HEK293 (cell line): Measurements from ENCODE around the gene ZDHHC14.

Experiments used
- CTCF ChIA-PET: fragments of 350-600 bp; formaldehyde crosslinking; extraction: SDS; loops from one replicate; lab custom pipeline; 2021; ENCODE audit warnings: antibody characterized with exemption; lab: Yijun Ruan, JAX
- POLR2A ChIA-PET: fragments of 300-600 bp; formaldehyde crosslinking; extraction: SDS; loops from one replicate; lab custom pipeline; 2020; ENCODE audit warnings: antibody characterized with exemption, inconsistent platforms; lab: Yijun Ruan, JAX
- H3K27ac ChIP-seq: fragments of 200-500 bp; sonication (Bioruptor generic); 2 replicates; pipeline ENCODE4 v1.5.1; 2014; ENCODE audit warnings: low read depth, low read length, control low read depth, inconsistent platforms; ENCODE audit errors: extremely low read depth
- H3K36me3 ChIP-seq, 2 experiments: fragments of 200-500 bp in 1 of 2; sonication (Bioruptor generic) in 1 of 2; 1 replicate in 1 of 2; 2 replicates in 1 of 2; pipeline ENCODE4 v1.5.1; 2014 to 2017; ENCODE audit warnings: inconsistent platforms in 2 of 2, low read length in 2 of 2; ENCODE audit not compliant: control insufficient read depth in 2 of 2, insufficient read depth in 1 of 2
- H3K4me1 ChIP-seq: fragments of 200-500 bp; sonication (Bioruptor generic); 2 replicates; pipeline ENCODE4 v1.5.1; 2014; ENCODE audit warnings: mild to moderate bottlenecking, low read length, inconsistent platforms; ENCODE audit not compliant: control insufficient read depth, insufficient read depth
- H3K4me3 ChIP-seq: 2 replicates; pipeline ENCODE4 v1.5.1; 2011; ENCODE audit warnings: low read depth, mild to moderate bottlenecking, control low read depth, low read length, moderate library complexity
- H3K9me3 ChIP-seq: fragments of 200-500 bp; sonication (Bioruptor generic); 2 replicates; pipeline ENCODE4 v1.5.1; 2014; ENCODE audit warnings: low read depth, low read length, inconsistent platforms; ENCODE audit not compliant: control insufficient read depth, insufficient read depth
- INSM2 ChIP-seq: fragments of 450-650 bp; formaldehyde crosslinking; IDR thresholded peaks from 2 replicates; pipeline ENCODE4 v1.5.1; 2016; ENCODE audit warnings: missing biosample characterization, missing genetic modification characterization
- PRDM1 ChIP-seq: fragments of 450-650 bp; formaldehyde crosslinking; IDR thresholded peaks from 2 replicates; pipeline ENCODE4; 2016; ENCODE audit warnings: missing biosample characterization, missing genetic modification characterization
- RBAK ChIP-seq: fragments of 450-650 bp; formaldehyde crosslinking; IDR thresholded peaks from 2 replicates; pipeline ENCODE4 v1.5.1; 2016; ENCODE audit warnings: missing biosample characterization, missing genetic modification characterization
- ZBTB1 ChIP-seq: fragments of 450-650 bp; formaldehyde crosslinking; IDR thresholded peaks from 2 replicates; pipeline ENCODE4 v1.5.1; 2016; ENCODE audit warnings: missing biosample characterization, missing genetic modification characterization
- ZBTB6 ChIP-seq: fragments of 450-650 bp; formaldehyde crosslinking; IDR thresholded peaks from 2 replicates; pipeline ENCODE4 v1.5.1; 2017; ENCODE audit warnings: missing biosample characterization, missing genetic modification characterization
- ZFHX2 ChIP-seq: fragments of 450-650 bp; formaldehyde crosslinking; conservative IDR thresholded peaks from 2 replicates; pipeline ENCODE4 v1.5.1; 2016; ENCODE audit warnings: missing biosample characterization, missing genetic modification characterization
- ZNF18 ChIP-seq: fragments of 450-650 bp; formaldehyde crosslinking; IDR thresholded peaks from 2 replicates; pipeline ENCODE4 v1.5.1; 2016; ENCODE audit warnings: missing biosample characterization, missing genetic modification characterization
- ZNF211 ChIP-seq: fragments of 450-650 bp; formaldehyde crosslinking; IDR thresholded peaks from 2 replicates; pipeline ENCODE4 v1.5.1; 2016; ENCODE audit warnings: low read depth, missing biosample characterization, missing genetic modification characterization
- ZNF354C ChIP-seq: fragments of 450-650 bp; formaldehyde crosslinking; IDR thresholded peaks from 2 replicates; pipeline ENCODE4 v1.5.1; 2016; ENCODE audit warnings: missing biosample characterization, missing genetic modification characterization, low read depth, borderline replicate concordance
- ZNF391 ChIP-seq: fragments of 450-650 bp; formaldehyde crosslinking; IDR thresholded peaks from 2 replicates; pipeline ENCODE4 v1.5.1; 2016; ENCODE audit warnings: low read depth, missing biosample characterization, missing genetic modification characterization, borderline replicate concordance
- ZNF394 ChIP-seq: fragments of 450-650 bp; formaldehyde crosslinking; IDR thresholded peaks from 2 replicates; pipeline ENCODE4 v1.5.1; 2016; ENCODE audit warnings: missing biosample characterization, missing genetic modification characterization, mild to moderate bottlenecking, moderate library complexity, borderline replicate concordance
- ZNF404 ChIP-seq: fragments of 450-650 bp; formaldehyde crosslinking; IDR thresholded peaks from 2 replicates; pipeline ENCODE4 v1.5.1; 2017; ENCODE audit warnings: missing biosample characterization, missing genetic modification characterization
- ZNF423 ChIP-seq: fragments of 450-650 bp; formaldehyde crosslinking; IDR thresholded peaks from 2 replicates; pipeline ENCODE4 v1.5.1; 2016; ENCODE audit warnings: missing biosample characterization, missing genetic modification characterization
- ZNF530 ChIP-seq: fragments of 450-650 bp; formaldehyde crosslinking; IDR thresholded peaks from 2 replicates; pipeline ENCODE4 v1.5.1; 2016; ENCODE audit warnings: low read depth, missing biosample characterization, missing genetic modification characterization
- ZNF561 ChIP-seq: fragments of 450-650 bp; IDR thresholded peaks from 2 replicates; pipeline ENCODE4 v1.5.1; 2018; ENCODE audit warnings: missing biosample characterization, missing genetic modification characterization, borderline replicate concordance
- ZNF623 ChIP-seq: fragments of 450-650 bp; formaldehyde crosslinking; IDR thresholded peaks from 2 replicates; pipeline ENCODE4 v1.5.1; 2016; ENCODE audit warnings: missing biosample characterization, missing genetic modification characterization
- TF ChIP-seq, protein P1 (sequence below): fragments of 450-650 bp; formaldehyde crosslinking; IDR thresholded peaks from 2 replicates; pipeline ENCODE4 v1.5.1; 2016; ENCODE audit warnings: missing biosample characterization, missing genetic modification characterization, low read depth
- TF ChIP-seq, protein P2 (sequence below): fragments of 450-650 bp; formaldehyde crosslinking; IDR thresholded peaks from 2 replicates; pipeline ENCODE4 v1.5.1; 2016; ENCODE audit warnings: missing biosample characterization, missing genetic modification characterization
- TF ChIP-seq, protein P3 (sequence below): fragments of 450-650 bp; formaldehyde crosslinking; IDR thresholded peaks from 2 replicates; pipeline ENCODE4 v1.5.1; 2016; ENCODE audit warnings: missing biosample characterization, missing genetic modification characterization, borderline replicate concordance

Gene ZDHHC14

DNA sequence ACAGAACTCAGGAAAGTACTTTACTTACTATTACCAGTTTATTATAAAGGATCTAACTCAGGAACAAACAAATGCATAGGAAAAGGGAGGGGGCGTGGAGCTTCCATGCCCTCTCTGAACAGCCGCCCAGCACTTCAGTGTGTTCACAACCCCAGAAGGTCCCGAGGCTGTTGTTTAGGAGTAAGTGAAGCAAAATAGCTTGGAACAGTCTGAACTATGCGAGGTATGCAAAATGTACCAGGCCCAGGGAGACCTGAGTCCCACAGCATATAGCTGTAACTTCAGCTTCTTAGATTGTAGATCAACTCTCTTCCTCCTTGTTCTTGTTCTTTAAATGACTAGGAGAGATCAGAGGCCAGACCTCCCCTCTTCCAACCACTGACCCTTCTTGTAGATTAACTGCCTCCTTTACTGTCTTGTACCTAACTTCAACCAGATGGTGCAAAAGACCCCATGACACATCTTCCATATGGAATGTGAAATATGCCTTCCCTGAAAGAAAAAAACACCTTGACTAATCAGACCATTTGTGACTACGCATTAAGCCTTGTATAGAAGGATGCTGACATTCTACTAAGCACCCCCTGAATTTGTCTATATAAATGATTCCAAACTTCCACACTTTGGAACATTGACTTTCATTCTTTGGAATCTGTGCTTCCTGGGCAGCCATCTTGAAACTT lies 343.3 kb downstream of the ZDHHC14 start:
- Histone ChIP-seq H3K36me3 (no peaks in the 10 kb centered on the region), H3K9me3 (no peaks in the 10 kb centered on the region), H3K4me1 (peaks cover 3% of the 10 kb centered on the region; the same call in 1 of the 2 replicates), H3K27ac (no peak overlapping the region), H3K4me3 (no peak overlapping the region)
- POLR2A ChIA-PET, result no interaction called here
- TF ChIP-seq RBAK (tag by site-specific recombination), result no peak
- no peak for TF ChIP-seq ZNF354C (tag by site-specific recombination)
- TF ChIP-seq ZNF211, result no peak
- TF ChIP-seq ZNF394 (tag by site-specific recombination), result no peak
- no peak for TF ChIP-seq ZNF530 (tag by site-specific recombination)
- TF ChIP-seq ZNF623 (tag by site-specific recombination), result no peak
- TF ChIP-seq, protein P1, sequence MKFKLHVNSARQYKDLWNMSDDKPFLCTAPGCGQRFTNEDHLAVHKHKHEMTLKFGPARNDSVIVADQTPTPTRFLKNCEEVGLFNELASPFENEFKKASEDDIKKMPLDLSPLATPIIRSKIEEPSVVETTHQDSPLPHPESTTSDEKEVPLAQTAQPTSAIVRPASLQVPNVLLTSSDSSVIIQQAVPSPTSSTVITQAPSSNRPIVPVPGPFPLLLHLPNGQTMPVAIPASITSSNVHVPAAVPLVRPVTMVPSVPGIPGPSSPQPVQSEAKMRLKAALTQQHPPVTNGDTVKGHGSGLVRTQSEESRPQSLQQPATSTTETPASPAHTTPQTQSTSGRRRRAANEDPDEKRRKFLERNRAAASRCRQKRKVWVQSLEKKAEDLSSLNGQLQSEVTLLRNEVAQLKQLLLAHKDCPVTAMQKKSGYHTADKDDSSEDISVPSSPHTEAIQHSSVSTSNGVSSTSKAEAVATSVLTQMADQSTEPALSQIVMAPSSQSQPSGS (tag by site-specific recombination), result no peak
- TF ChIP-seq ZNF18 (tag by site-specific recombination), result no peak
- TF ChIP-seq, protein P2, sequence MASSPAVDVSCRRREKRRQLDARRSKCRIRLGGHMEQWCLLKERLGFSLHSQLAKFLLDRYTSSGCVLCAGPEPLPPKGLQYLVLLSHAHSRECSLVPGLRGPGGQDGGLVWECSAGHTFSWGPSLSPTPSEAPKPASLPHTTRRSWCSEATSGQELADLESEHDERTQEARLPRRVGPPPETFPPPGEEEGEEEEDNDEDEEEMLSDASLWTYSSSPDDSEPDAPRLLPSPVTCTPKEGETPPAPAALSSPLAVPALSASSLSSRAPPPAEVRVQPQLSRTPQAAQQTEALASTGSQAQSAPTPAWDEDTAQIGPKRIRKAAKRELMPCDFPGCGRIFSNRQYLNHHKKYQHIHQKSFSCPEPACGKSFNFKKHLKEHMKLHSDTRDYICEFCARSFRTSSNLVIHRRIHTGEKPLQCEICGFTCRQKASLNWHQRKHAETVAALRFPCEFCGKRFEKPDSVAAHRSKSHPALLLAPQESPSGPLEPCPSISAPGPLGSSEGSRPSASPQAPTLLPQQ (tag by site-specific recombination), result no peak
- TF ChIP-seq INSM2 (tag by site-specific recombination), result no peak
- no peak for TF ChIP-seq ZBTB1 (tag by site-specific recombination)
- no peak for TF ChIP-seq ZNF423 (tag by site-specific recombination)
- no peak for TF ChIP-seq PRDM1 (tag by site-specific recombination)
- TF ChIP-seq, protein P3, sequence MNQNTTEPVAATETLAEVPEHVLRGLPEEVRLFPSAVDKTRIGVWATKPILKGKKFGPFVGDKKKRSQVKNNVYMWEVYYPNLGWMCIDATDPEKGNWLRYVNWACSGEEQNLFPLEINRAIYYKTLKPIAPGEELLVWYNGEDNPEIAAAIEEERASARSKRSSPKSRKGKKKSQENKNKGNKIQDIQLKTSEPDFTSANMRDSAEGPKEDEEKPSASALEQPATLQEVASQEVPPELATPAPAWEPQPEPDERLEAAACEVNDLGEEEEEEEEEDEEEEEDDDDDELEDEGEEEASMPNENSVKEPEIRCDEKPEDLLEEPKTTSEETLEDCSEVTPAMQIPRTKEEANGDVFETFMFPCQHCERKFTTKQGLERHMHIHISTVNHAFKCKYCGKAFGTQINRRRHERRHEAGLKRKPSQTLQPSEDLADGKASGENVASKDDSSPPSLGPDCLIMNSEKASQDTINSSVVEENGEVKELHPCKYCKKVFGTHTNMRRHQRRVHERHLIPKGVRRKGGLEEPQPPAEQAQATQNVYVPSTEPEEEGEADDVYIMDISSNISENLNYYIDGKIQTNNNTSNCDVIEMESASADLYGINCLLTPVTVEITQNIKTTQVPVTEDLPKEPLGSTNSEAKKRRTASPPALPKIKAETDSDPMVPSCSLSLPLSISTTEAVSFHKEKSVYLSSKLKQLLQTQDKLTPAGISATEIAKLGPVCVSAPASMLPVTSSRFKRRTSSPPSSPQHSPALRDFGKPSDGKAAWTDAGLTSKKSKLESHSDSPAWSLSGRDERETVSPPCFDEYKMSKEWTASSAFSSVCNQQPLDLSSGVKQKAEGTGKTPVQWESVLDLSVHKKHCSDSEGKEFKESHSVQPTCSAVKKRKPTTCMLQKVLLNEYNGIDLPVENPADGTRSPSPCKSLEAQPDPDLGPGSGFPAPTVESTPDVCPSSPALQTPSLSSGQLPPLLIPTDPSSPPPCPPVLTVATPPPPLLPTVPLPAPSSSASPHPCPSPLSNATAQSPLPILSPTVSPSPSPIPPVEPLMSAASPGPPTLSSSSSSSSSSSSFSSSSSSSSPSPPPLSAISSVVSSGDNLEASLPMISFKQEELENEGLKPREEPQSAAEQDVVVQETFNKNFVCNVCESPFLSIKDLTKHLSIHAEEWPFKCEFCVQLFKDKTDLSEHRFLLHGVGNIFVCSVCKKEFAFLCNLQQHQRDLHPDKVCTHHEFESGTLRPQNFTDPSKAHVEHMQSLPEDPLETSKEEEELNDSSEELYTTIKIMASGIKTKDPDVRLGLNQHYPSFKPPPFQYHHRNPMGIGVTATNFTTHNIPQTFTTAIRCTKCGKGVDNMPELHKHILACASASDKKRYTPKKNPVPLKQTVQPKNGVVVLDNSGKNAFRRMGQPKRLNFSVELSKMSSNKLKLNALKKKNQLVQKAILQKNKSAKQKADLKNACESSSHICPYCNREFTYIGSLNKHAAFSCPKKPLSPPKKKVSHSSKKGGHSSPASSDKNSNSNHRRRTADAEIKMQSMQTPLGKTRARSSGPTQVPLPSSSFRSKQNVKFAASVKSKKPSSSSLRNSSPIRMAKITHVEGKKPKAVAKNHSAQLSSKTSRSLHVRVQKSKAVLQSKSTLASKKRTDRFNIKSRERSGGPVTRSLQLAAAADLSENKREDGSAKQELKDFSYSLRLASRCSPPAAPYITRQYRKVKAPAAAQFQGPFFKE, result no peak
- no peak for TF ChIP-seq ZNF404 (tag by site-specific recombination)
- no peak for TF ChIP-seq ZNF391 (tag by site-specific recombination)
- TF ChIP-seq ZBTB6 (tag by site-specific recombination), result no peak
- TF ChIP-seq ZFHX2 (tag by site-specific recombination), result no peak
- no peak for TF ChIP-seq ZNF561 (tag by site-specific recombination)
- TF ChIP-seq, all 188 proteins: peak for 0
- CTCF ChIA-PET, result interaction anchor here (0.5 to 1.3 kb wide), 4 partner anchors 45 to 187 kb away, joined by 3 to 4 read pairs (median 3); no protein-coding TSS in a partner anchor
